Effector memory CD8-positive, alpha-beta T cell (primary cell): ENCODE data around the gene HEBP2.
A peak's percentile ranks its signal among the peaks of the same experiment; 100 is the strongest.

Experiments used
- ATAC-seq: fragments of 150-1000 bp; cut with Tn5 transposase; replicated peaks from 2 replicates; pipeline ENCODE4 v1.10.0; 2021; ENCODE audit warnings: mild to moderate bottlenecking, moderate library complexity
- DNase-seq, 3 experiments: peaks; one replicate each; pipeline ENCODE4 v3.0.0; 2021
- H3K27ac Mint-ChIP-seq, 2 donors: one replicate each; pipeline ENCODE4 v1.8.0; 2022; ENCODE audit warnings: mild to moderate bottlenecking in 2 of 2, mixed read lengths in 2 of 2, moderate library complexity in 2 of 2
- H3K27me3 Mint-ChIP-seq, 2 donors: one replicate each; pipeline ENCODE4 v1.8.0; 2022; ENCODE audit warnings: mixed read lengths in 2 of 2
- H3K36me3 Mint-ChIP-seq: one replicate; pipeline ENCODE4 v1.8.0; 2022; ENCODE audit warnings: mild to moderate bottlenecking, moderate library complexity, mixed read lengths; ENCODE audit not compliant: insufficient read depth
- H3K4me1 Mint-ChIP-seq, 2 donors: one replicate each; pipeline ENCODE4 v1.8.0; 2022; ENCODE audit warnings: low read depth in 2 of 2, mixed read lengths in 2 of 2
- H3K4me3 Mint-ChIP-seq, 2 donors: one replicate each; pipeline ENCODE4 v1.8.0; 2022; ENCODE audit warnings: mild to moderate bottlenecking in 2 of 2, mixed read lengths in 2 of 2, moderate library complexity in 2 of 2
- H3K9me3 Mint-ChIP-seq, 2 donors: one replicate each; pipeline ENCODE4 v1.8.0; 2022; ENCODE audit warnings: mixed read lengths in 2 of 2

HEBP2 gene

GRCh38 chr6:138434925-138435324 lies 30.9 kb downstream of the HEBP2 start:
- no peaks in the 10 kb centered on the region for H3K9me3 Mint-ChIP-seq
- H3K27me3 Mint-ChIP-seq: peaks cover 13 to 32% of the 10 kb centered on the region in 2 donors
- DNase-seq (no peak), ATAC-seq (no peak)
- no peaks in the 10 kb centered on the region for H3K36me3 Mint-ChIP-seq
- no peaks in the 10 kb centered on the region for H3K4me1 Mint-ChIP-seq
- no peak overlapping the region for H3K4me3 Mint-ChIP-seq
- H3K27ac Mint-ChIP-seq: no peak overlapping the region

- Mint-ChIP-seq H3K4me3 (no peak overlapping the region), H3K27me3 (no peaks in the 10 kb centered on the region), H3K27ac (no peak overlapping the region), H3K36me3 (no peaks in the 10 kb centered on the region), H3K4me1 (no peaks in the 10 kb centered on the region), H3K9me3 (no peaks in the 10 kb centered on the region)
- DNase-seq: no peak
- ATAC-seq: no peak
These were observed 35.5 kb downstream of the HEBP2 start for GRCh38 chr6:138439546-138439945.

- Mint-ChIP-seq H3K9me3 (no peaks in the 10 kb centered on the region), H3K4me3 (no peak overlapping the region), H3K36me3 (no peaks in the 10 kb centered on the region), H3K4me1 (no peaks in the 10 kb centered on the region), H3K27ac (no peak overlapping the region), H3K27me3 (no peaks in the 10 kb centered on the region)
- ATAC-seq (no peak), DNase-seq (no peak)
These were observed 36.3 kb downstream of the HEBP2 start for GRCh38 chr6:138440296-138440695.

- Mint-ChIP-seq H3K27ac (no peak overlapping the region), H3K27me3 (no peaks in the 10 kb centered on the region), H3K4me1 (no peaks in the 10 kb centered on the region), H3K36me3 (no peaks in the 10 kb centered on the region), H3K9me3 (no peaks in the 10 kb centered on the region), H3K4me3 (no peak overlapping the region)
- ATAC-seq (no peak), DNase-seq (no peak)
These were observed 36.8 kb downstream of the HEBP2 start for GRCh38 chr6:138440758-138441357.

GRCh38 chr6:138441965-138442364 lies 37.9 kb downstream of the HEBP2 start:
- H3K4me1 Mint-ChIP-seq: no peaks in the 10 kb centered on the region
- no peak overlapping the region for H3K27ac Mint-ChIP-seq
- H3K9me3 Mint-ChIP-seq: no peaks in the 10 kb centered on the region

GRCh38 chr6:138442663-138443062 lies 38.6 kb downstream of the HEBP2 start:
- Mint-ChIP-seq H3K4me1 (no peaks in the 10 kb centered on the region), H3K36me3 (no peaks in the 10 kb centered on the region), H3K4me3 (no peak overlapping the region), H3K27me3 (no peaks in the 10 kb centered on the region), H3K27ac (no peak overlapping the region), H3K9me3 (no peaks in the 10 kb centered on the region)
- ATAC-seq (no peak), DNase-seq (no peak)

More at GRCh38 chr6:138441965-138442364, 37.9 kb downstream of the HEBP2 start:
- ATAC-seq: no peak
- Mint-ChIP-seq H3K27me3 (no peaks in the 10 kb centered on the region), H3K36me3 (no peaks in the 10 kb centered on the region), H3K4me3 (no peak overlapping the region)
- DNase-seq: no peak

GRCh38 chr6:138443979-138444378 lies 40.0 kb downstream of the HEBP2 start:
- Mint-ChIP-seq H3K27ac (no peak overlapping the region), H3K27me3 (no peaks in the 10 kb centered on the region), H3K36me3 (no peaks in the 10 kb centered on the region), H3K4me1 (no peaks in the 10 kb centered on the region), H3K9me3 (no peaks in the 10 kb centered on the region), H3K4me3 (no peak overlapping the region)
- ATAC-seq (no peak), DNase-seq (no peak)

- no peaks in the 10 kb centered on the region for H3K27me3 Mint-ChIP-seq
- no peaks in the 10 kb centered on the region for H3K36me3 Mint-ChIP-seq
- H3K4me1 Mint-ChIP-seq: no peaks in the 10 kb centered on the region
- no peak for DNase-seq
- ATAC-seq: no peak
- H3K9me3 Mint-ChIP-seq: no peaks in the 10 kb centered on the region
- no peak overlapping the region for H3K4me3 Mint-ChIP-seq
- H3K27ac Mint-ChIP-seq: no peak overlapping the region
These were observed 42.8 kb downstream of the HEBP2 start for GRCh38 chr6:138446821-138447220.

GRCh38 chr6:138450445-138450844 lies 46.4 kb downstream of the HEBP2 start:
- Mint-ChIP-seq H3K9me3 (no peaks in the 10 kb centered on the region), H3K27me3 (no peaks in the 10 kb centered on the region), H3K4me1 (peaks cover 3 to 4% of the 10 kb centered on the region in 2 donors), H3K27ac (no peak overlapping the region), H3K4me3 (no peak overlapping the region), H3K36me3 (no peaks in the 10 kb centered on the region)
- no peak for DNase-seq
- no peak for ATAC-seq

GRCh38 chr6:138451043-138451442 lies 47.0 kb downstream of the HEBP2 start:
- no peaks in the 10 kb centered on the region for H3K9me3 Mint-ChIP-seq
- no peaks in the 10 kb centered on the region for H3K27me3 Mint-ChIP-seq
- peaks cover 4% of the 10 kb centered on the region in 2 donors for H3K4me1 Mint-ChIP-seq
- ATAC-seq (no peak), DNase-seq (no peak)
- H3K36me3 Mint-ChIP-seq: no peaks in the 10 kb centered on the region
- H3K27ac Mint-ChIP-seq: no peak overlapping the region
- H3K4me3 Mint-ChIP-seq: no peak overlapping the region

- DNase-seq (peak; percentile 27 to 49 (median 36)), ATAC-seq (peak; percentile 77)
- Mint-ChIP-seq H3K27ac (peak overlapping the region; percentile 17 to 79), H3K9me3 (no peaks in the 10 kb centered on the region), H3K27me3 (no peaks in the 10 kb centered on the region), H3K4me3 (peak overlapping the region; percentile 46 to 69), H3K36me3 (no peaks in the 10 kb centered on the region), H3K4me1 (peaks cover 10% of the 10 kb centered on the region in 2 donors)
These were observed 51.1 kb downstream of the HEBP2 start for GRCh38 chr6:138454981-138455706.

- peaks cover 10% of the 10 kb centered on the region in 2 donors for H3K4me1 Mint-ChIP-seq
- peak overlapping the region; percentile 17 to 79 for H3K27ac Mint-ChIP-seq
- no peaks in the 10 kb centered on the region for H3K27me3 Mint-ChIP-seq
- H3K4me3 Mint-ChIP-seq: peak overlapping the region; percentile 46 to 69
- no peaks in the 10 kb centered on the region for H3K36me3 Mint-ChIP-seq
- DNase-seq (peak in 2 of 3 experiments; percentile 5 to 16), ATAC-seq (peak; percentile 83)
- no peaks in the 10 kb centered on the region for H3K9me3 Mint-ChIP-seq
These were observed 51.9 kb downstream of the HEBP2 start for GRCh38 chr6:138455746-138456400.

- H3K9me3 Mint-ChIP-seq: no peaks in the 10 kb centered on the region
- peak overlapping the region; percentile 46 to 69 for H3K4me3 Mint-ChIP-seq
- H3K36me3 Mint-ChIP-seq: no peaks in the 10 kb centered on the region
- peak overlapping the region; percentile 17 to 79 for H3K27ac Mint-ChIP-seq
- H3K4me1 Mint-ChIP-seq: peaks cover 10% of the 10 kb centered on the region in 2 donors
- H3K27me3 Mint-ChIP-seq: no peaks in the 10 kb centered on the region
- no peak for ATAC-seq
- DNase-seq: no peak
These were observed 52.4 kb downstream of the HEBP2 start for GRCh38 chr6:138456401-138456790.

- H3K36me3 Mint-ChIP-seq: no peaks in the 10 kb centered on the region
- ATAC-seq (no peak), DNase-seq (no peak)
- H3K27me3 Mint-ChIP-seq: no peaks in the 10 kb centered on the region
- no peak overlapping the region for H3K27ac Mint-ChIP-seq
- no peak overlapping the region for H3K4me3 Mint-ChIP-seq
- no peaks in the 10 kb centered on the region for H3K9me3 Mint-ChIP-seq
- H3K4me1 Mint-ChIP-seq: no peaks in the 10 kb centered on the region
These were observed 57.6 kb downstream of the HEBP2 start for GRCh38 chr6:138461647-138462046.
